RPMI7951 (cell line): ENCODE data around the gene AACS. TPM values are rescaled to one million over a fixed set of nuclear protein-coding genes. Genes with fewer than 3 reads are reported as not detected.
A peak's percentile ranks its signal among the peaks of the same experiment; 100 is the strongest.
"Not testable (repeated sequence)": the region's sequence is repeated elsewhere in the genome, so short reads cannot be mapped to it uniquely, and the experiment has no call there.

Source experiments
- DNase-seq: peaks from one replicate; pipeline ENCODE4 v3.0.0-alpha.2; 2012; ENCODE audit warnings: low read depth
- total RNA-seq: library from RNA; depleted of rRNA; stranded (reverse); fragments of >200 nt; shearing (Covaris generic); gene quantifications from 2 replicates; pipeline ENCODE4 v1.2.3, GENCODE V29; 2014; rRNA removed

AACS gene, protein sequence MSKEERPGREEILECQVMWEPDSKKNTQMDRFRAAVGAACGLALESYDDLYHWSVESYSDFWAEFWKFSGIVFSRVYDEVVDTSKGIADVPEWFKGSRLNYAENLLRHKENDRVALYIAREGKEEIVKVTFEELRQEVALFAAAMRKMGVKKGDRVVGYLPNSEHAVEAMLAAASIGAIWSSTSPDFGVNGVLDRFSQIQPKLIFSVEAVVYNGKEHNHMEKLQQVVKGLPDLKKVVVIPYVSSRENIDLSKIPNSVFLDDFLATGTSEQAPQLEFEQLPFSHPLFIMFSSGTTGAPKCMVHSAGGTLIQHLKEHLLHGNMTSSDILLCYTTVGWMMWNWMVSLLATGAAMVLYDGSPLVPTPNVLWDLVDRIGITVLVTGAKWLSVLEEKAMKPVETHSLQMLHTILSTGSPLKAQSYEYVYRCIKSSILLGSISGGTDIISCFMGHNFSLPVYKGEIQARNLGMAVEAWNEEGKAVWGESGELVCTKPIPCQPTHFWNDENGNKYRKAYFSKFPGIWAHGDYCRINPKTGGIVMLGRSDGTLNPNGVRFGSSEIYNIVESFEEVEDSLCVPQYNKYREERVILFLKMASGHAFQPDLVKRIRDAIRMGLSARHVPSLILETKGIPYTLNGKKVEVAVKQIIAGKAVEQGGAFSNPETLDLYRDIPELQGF
- 17.4 and 19.2 TPM in 2 replicates for total RNA-seq

- peak; percentile 66 for DNase-seq
These were observed at the start of gene AACS for GRCh38 chr12:125065021-125065918. Gene AACS (plus strand): TSS chr12:125065435. CDS start chr12:125065585, 150 bp downstream.

DNA sequence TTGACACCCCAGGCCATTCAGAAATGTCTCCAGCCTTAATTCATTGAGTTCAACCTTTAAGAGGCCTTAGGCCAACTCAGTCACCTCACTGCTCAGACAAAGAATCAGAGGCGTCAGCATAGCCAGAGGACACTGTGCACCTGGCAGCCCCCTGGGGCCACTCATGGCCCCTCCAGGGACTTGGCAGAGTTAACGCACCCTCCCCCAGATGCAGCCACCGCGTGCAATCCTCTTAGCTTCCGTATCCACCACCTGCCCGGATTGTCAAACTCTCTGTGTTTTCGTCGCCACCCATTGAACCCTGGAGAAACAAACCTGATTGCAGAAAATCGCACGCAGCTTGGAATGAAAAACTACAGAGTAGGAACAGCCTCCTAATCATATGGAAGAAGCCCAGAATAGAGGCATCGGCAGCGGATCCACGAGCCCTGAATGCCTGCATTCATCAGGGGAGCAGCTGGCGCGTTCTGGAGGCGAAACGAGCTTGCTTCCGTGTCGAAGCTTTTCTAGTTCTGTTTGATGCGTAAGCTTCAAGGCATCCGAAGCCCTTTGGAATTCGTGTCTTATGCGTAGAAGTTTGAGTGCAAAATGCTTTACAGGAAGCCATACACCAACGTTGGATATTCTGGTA, 49.4 kb upstream of the AACS start:
- DNase-seq, result peak; percentile 76

GRCh38 chr12:125017801-125018200, 47.4 kb upstream of the AACS start:
- no peak for DNase-seq

DNA sequence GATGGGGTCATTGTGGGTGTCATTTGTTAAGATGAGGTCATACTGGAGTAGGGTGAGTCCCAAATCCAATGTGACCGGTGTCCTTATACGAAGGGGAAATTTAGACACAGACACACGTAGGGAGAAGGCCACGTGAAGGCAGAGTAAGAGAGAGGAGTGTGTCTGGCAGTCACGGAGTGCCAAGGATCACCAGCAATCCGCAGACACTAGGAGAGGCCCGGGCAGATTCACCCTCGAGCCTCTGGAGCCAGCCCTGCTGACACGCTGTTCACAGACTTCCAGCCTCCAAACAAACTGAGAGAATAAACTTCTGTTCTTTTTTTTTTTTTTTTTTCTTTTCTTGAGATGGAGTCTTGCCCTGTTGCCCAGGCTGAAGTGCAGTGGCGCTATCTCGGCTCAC, 46.9 kb upstream of the AACS start:
- DNase-seq, result no peak

DNA sequence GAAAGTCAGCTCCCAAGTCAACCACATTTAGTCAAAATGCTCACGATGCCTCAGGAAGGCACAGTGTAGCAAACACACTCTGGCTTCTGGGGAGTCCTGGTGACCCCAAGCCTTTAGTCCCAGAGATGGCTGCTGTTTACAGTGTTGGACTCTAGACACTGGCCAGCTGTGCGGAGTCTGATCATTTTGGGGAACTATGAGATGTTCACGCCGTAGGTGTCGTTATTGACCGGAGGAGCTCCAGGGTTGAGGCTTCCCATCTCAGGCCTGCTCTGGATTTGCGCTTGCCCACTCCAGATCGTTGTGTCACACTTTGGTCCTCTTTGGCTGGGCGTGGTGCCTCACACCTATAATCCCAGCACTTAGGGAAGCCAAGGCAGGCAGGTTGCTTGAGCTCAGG, 44.1 kb upstream of the AACS start:
- DNase-seq, result no peak

GRCh38 chr12:125021771-125022170, 43.5 kb upstream of the AACS start:
- DNase-seq, result no peak

GRCh38 chr12:125023065-125023464, 42.2 kb upstream of the AACS start:
- DNase-seq, result no peak

GRCh38 chr12:125024949-125025563, 40.2 kb upstream of the AACS start:
- no peak for DNase-seq

DNA sequence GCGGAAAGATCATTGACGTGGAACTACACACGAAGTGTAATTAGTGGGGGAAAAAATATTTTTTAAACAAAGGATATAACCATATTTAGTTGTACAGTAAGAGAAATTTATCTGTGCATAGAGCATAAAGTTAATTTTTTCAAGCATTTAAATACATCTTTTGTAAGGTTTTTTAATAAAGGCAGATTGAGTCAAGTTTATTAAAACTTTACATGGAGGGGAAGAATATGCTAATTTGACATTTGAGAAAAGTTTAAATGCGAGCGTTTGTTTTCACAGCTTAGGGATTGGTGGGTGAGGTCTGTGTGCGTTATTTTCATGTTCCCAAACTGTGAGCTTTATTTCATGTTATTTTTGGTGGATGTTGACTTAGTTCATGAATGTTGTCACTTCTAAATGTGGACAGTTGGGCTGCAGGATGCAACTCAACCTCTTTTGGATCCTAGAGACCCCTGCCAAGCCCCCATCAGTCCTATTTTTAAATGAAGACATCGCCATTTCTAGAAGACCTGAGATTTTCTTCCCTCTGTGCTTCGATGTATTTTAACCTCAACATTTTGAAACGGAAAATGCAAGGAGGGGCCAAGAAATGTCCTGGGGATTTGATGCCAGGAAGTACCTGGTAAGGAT, 39.5 kb upstream of the AACS start:
- no peak for DNase-seq

DNA sequence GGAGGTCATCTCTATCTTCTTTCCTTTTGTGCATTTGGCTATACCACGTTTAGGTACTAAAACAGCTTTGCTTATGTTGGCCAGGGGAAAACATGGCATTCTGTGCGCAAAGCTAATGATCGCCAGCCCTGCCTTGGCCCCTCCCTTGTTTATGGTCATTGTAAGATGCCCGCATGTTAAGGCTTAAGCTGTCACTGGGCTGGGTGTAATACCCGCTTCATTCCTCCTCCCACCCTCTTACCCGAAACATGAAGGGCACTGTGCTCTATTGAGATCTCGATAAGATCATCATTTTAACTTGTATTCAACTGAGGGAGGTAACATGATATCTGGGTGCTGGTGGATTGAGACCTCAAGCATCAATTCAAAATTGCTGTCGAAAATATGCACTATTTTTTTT, 37.1 kb upstream of the AACS start:
- DNase-seq, result no peak

- DNase-seq, result peak; percentile 6
These were observed 35.4 kb upstream of the AACS start for GRCh38 chr12:125029761-125030358.

GRCh38 chr12:125031471-125031870, 33.8 kb upstream of the AACS start:
- not testable (repeated sequence) for DNase-seq

GRCh38 chr12:125032466-125033152, 32.6 kb upstream of the AACS start:
- DNase-seq, result no peak

GRCh38 chr12:125033288-125033687, 31.9 kb upstream of the AACS start:
- DNase-seq, result no peak

DNA sequence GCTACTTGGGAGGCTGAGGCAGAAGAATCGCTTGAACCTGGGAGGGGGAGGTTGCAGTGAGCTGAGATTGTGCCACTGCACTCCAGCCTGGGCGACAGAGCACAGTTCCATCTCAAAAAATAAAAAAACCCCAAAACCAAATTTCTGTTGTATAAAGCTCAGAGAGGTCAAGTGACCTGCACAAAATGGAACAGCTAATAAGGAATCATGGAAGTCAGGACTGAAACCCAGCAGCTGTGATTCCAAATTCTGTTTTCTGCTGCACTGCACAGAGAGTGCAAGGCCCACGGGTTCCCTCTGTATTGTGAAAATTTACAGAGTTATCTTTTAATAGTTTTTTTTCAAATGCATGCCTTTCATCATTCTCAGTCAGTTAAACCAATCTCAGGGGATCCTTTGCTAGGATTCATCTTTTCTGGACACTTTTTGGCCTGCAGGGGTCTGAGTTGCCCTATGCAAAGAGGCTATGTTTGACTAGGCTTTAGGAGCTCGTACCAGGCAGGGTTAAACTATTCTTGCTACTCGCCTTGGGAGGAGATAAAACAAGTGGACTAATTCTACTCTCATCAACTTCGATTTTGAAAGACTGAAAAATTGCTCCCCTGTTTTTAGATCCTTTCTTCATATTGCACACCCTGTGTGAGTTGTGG, 26.1 kb upstream of the AACS start:
- DNase-seq, result peak; percentile 6

- DNase-seq, result no peak
These were observed 16.2 kb upstream of the AACS start for GRCh38 chr12:125049093-125049458.

GRCh38 chr12:125050446-125050845, 14.8 kb upstream of the AACS start:
- no peak for DNase-seq

- no peak for DNase-seq
These were observed 14.4 kb upstream of the AACS start for GRCh38 chr12:125050868-125051267.

GRCh38 chr12:125053821-125054220, 11.4 kb upstream of the AACS start:
- peak; percentile 8 for DNase-seq
